Dermis blood vessel endothelial cell (primary cell): Measurements from ENCODE around the gene CD300A. TPM values are rescaled to one million over a fixed set of nuclear protein-coding genes. Genes with fewer than 3 reads are reported as not detected.
A peak's percentile ranks its signal among the peaks of the same experiment; 100 is the strongest.

ENCODE experiments used
- DNase-seq: peaks from one replicate; pipeline ENCODE4 v3.0.0; 2010
- total RNA-seq: library from RNA; depleted of rRNA; stranded (reverse); fragments of >200 nt; gene quantifications from 2 replicates; pipeline ENCODE4 v1.2.3, GENCODE V29; 2014

CD300A gene
- total RNA-seq, result not detected in 2 replicates

DNA sequence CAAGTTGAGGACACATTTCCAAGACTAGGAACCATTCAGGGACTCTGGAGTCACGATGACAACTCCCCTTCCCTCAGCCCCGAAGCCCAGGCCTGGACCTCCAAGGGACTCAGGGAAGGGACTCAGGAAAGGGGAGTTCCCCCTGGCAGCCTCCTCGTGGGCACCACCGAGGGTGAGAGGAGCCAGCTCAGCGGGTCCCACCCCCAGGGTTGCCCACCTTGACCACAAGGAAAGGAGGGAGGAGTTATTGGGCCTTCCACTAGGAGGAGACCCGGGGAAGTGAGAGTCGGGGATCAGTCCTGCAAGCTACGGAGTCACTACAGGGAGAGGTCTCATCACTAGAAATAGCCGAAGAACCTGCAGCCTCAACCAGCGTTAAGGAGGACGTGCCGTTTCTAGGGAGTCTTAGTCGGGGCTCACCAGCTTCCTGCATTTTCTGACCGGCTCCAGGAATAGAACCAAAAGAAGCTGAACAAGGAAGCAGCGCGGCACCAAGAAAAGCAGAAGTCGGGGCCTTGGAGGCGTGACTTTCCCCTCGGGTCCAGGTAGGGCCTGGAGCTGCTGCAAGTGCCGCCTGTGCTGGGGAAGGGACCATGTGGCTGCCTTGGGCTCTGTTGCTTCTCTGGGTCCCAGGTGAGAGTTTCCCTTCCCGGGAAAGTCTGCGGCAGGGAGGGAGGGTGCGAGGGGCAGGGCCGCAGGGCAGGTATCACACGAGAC lies at the start of gene CD300A:
TSS of gene CD300A (plus strand) at position 524 of the 717 bp plus-strand sequence. CDS start at position 594, 70 bp downstream.
- DNase-seq, result no peak

- DNase-seq, result no peak
Measured at GRCh38 chr17:74417178-74418045, 49.0 kb upstream of the CD300A start.

- no peak for DNase-seq
Measured at GRCh38 chr17:74419928-74420411, 46.5 kb upstream of the CD300A start.

- DNase-seq, result no peak
Measured at GRCh38 chr17:74424117-74424516, 42.3 kb upstream of the CD300A start.

DNA sequence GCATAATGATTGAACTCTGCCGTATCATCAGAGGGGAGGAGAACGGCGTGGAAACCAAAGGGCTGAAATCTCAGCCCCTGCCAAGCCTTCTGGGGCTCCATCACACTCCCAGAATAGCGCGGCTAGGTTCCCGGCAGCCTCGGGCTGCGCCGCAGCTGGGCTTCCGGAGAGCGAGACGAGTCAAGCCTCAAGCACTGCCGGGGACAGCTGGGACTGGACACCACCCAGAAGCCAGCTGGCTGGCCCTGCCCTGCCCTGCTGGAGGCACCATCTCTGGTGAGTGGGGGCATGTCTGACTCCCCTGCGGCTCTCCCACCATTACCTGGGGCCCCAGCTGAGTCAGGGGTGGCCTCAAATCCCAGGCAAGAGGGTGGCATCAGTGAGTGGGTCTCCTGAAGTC lies 41.8 kb upstream of the CD300A start:
- DNase-seq, result no peak

- DNase-seq, result no peak
Measured at GRCh38 chr17:74426551-74427047, 39.8 kb upstream of the CD300A start.

GRCh38 chr17:74427048-74427762 lies 39.2 kb upstream of the CD300A start:
- DNase-seq, result no peak

DNA sequence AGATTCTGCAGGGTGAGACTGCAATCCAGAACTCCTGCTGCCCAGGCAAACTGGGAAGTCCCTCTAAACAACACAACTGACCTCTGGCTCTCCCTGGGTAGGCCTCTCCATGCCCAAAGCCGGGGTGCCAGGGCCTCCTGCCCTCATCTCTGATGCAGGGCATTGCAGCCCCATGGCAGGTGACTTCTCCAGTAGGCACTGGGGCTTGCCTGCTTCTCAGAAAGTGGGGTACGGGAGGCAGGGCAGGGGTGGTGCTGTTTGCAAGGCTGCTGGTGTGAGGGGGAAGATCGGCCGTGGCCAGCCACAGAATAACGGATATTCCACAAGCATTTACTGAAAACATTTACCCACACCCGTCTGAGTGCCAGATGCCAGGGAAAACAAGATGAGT lies 38.7 kb upstream of the CD300A start:
- no peak for DNase-seq

- no peak for DNase-seq
Measured at GRCh38 chr17:74429604-74430384, 36.6 kb upstream of the CD300A start.

- DNase-seq, result no peak
Measured at GRCh38 chr17:74430385-74430705, 36.1 kb upstream of the CD300A start.

GRCh38 chr17:74430706-74431567 lies 35.5 kb upstream of the CD300A start:
- DNase-seq, result no peak

DNA sequence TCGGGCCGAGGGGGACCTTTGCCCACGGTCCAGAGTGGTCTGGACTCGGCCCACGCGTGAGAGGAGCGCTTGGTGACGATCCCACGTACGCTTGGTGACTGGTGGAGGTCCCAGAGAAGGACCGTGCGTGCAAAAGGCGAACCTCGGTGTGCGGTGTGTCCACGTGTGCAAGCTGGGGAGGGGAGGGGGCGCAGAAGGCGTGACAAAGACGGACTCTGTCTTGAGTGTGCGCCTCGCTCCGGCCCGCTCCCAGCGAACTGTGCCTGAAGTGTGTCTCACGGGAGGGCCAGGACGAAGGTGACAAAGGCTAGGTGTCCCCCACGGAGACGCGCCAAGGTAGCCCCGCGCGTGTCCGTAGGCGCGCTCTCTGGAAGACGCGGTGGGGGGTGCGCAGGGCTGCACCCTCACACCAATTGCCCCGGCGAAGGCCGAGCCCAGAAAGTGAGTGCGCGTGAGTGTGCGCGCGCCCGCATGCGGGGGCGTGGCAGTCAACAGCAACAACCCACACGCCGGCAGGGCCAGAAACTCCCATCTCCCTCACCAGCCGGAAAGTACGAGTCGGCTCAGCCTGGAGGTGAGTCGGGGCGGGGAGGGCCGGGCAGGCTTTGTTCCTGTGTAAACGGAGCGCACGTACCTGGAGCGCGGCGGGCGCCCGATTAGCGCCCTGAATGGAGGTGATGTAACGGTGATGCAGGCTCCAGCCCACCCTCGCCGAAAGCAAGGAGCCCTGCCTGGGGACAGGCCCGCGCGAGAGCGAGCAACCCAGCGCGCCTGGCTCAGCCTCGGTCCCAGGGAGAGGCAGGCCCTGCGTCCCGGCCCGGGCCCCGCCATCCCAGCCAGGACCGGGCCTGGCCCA lies 34.6 kb upstream of the CD300A start, which contains the start of gene GPRC5C:
TSS of gene GPRC5C (plus strand) at position 521 of the 856 bp plus-strand sequence. CDS start 7,689 bp downstream, outside the sequence.
- DNase-seq, result no peak

DNA sequence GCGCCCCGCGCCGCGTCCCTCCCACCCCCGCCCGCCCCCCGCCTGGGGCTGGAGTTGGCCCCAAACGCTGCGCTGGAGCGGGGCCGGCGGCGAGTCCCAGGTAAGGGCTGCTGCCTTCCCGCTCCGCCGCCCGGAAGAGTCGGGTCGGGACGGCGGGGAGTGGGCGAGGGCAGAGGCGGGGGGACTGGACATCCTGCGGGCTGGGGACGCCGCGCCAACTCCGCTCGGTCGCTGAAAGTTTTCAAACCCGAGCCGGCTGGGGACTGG lies 34.1 kb upstream of the CD300A start:
- no peak for DNase-seq

DNA sequence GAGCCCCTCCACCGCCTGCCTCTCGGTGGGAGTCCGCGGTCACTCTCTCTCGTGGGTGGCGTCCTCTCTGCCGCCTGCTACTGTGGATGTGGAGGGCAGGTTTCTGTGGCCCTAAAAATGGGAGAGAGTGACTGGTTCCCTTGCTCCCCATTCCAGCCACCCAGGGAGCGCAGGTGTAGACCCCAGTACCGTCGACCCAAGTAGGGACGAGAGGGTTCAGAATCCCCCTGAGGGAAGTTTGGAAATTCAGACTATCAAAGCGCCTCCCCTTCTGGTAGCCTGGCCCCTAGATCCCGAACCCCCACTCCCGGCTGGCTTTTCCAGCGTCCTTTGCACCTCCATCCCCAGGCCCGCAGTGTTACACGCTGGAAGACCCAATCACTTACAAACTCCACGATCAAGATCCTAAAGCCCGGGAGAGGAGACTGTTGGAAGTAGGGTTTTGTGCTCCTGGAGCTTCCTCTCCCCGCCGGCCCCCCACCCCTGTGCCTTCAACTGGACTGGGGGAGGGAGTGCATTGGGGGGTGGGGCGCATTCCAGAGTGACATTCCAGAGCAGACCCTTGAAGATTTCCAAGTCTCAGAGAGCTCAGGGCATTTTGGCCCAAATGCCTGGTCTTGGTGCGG lies 33.6 kb upstream of the CD300A start:
- DNase-seq, result no peak

DNA sequence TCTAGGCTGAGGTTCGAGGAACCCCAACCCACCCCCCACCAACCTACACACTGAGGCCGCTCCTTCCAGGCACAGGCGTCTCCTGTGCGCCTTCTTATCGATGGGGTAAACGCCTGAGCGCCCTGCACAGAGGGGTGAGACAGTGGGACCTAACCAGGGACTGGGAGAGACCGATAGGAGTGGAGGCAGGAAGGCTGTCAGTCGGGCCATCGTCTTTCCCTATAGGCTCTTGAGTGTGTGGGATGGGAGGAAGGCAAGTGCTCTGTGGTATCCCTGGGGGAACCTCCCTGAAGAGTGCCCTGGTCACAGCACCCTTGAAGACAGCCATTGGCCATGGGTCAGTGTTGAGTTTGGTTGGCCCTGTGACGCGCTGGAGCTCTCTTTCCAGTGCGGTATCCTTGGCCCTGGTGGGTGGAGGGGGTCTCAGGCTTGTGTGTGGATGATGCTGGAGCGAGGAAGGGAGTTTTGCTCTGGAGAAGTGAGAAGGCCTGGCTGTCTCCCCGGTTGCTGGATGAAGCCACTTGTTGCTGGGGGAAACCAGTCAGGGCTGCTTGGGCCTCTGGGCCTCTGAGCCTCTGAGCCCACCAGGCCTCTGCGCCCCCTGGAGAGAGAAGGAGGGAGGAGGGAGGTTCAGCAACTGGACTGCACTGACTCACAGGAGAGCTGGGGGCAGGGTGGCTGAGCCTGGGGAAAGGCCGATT lies 32.9 kb upstream of the CD300A start:
- no peak for DNase-seq

- no peak for DNase-seq
Measured at GRCh38 chr17:74435775-74436359, 30.6 kb upstream of the CD300A start.

- peak; percentile 16 for DNase-seq
Measured at GRCh38 chr17:74437702-74438101, 28.7 kb upstream of the CD300A start.

- DNase-seq, result no peak
Measured at GRCh38 chr17:74439691-74440567, 26.5 kb upstream of the CD300A start.
